HG03342 (cell line): ENCODE data around the gene TTLL1.
"Not testable (repeated sequence)": the region's sequence is repeated elsewhere in the genome, so short reads cannot be mapped to it uniquely, and the experiment has no call there.

Experiments used
- ATAC-seq: cut with Tn5 transposase; IDR thresholded peaks from one replicate; pipeline ENCODE4 v1.9.1; 2021; ENCODE audit warnings: mild to moderate bottlenecking, moderate library complexity; ENCODE audit not compliant: unreplicated experiment

Gene TTLL1

GRCh38 chr22:43078522-43078921 is 10.7 kb downstream of the TTLL1 start:
- no peak for ATAC-seq

GRCh38 chr22:43077121-43077877 is 11.9 kb downstream of the TTLL1 start:
- ATAC-seq, result no peak

- ATAC-seq, result no peak
Observed at GRCh38 chr22:43066844-43067385, 22.3 kb downstream of the TTLL1 start.

GRCh38 chr22:43066134-43066533 is 23.1 kb downstream of the TTLL1 start:
- ATAC-seq, result no peak

GRCh38 chr22:43060183-43060582 is 29.0 kb downstream of the TTLL1 start:
- no peak for ATAC-seq

GRCh38 chr22:43057641-43058040 is 31.6 kb downstream of the TTLL1 start:
- no peak for ATAC-seq

- no peak for ATAC-seq
Observed at GRCh38 chr22:43053176-43053575, 36.0 kb downstream of the TTLL1 start.

- ATAC-seq, result no peak
Observed at GRCh38 chr22:43050995-43051394, 38.2 kb downstream of the TTLL1 start.

GRCh38 chr22:43047605-43048004 is 41.6 kb downstream of the TTLL1 start:
- ATAC-seq, result no peak

GRCh38 chr22:43044290-43044712 is 44.9 kb downstream of the TTLL1 start:
- no peak for ATAC-seq

GRCh38 chr22:43042101-43042780 is 47.0 kb downstream of the TTLL1 start:
- no peak for ATAC-seq

GRCh38 chr22:43039800-43040199 is 49.4 kb downstream of the TTLL1 start:
- ATAC-seq, result no peak

- no peak for ATAC-seq
Observed at GRCh38 chr22:43038325-43038724, 50.9 kb downstream of the TTLL1 start.

- no peak for ATAC-seq
Observed at GRCh38 chr22:43036282-43036829, 52.8 kb downstream of the TTLL1 start.

- ATAC-seq, result no peak
Observed at GRCh38 chr22:43035250-43035649, 53.9 kb downstream of the TTLL1 start.

GRCh38 chr22:43031617-43032016 is 57.6 kb downstream of the TTLL1 start:
- ATAC-seq, result no peak

- no peak for ATAC-seq
Observed at GRCh38 chr22:43018615-43019014, 70.6 kb downstream of the TTLL1 start.

GRCh38 chr22:43017525-43018460 is 71.4 kb downstream of the TTLL1 start:
- ATAC-seq, result no peak

- ATAC-seq, result not testable (repeated sequence)
Observed at GRCh38 chr22:43016150-43016549, 73.0 kb downstream of the TTLL1 start.

GRCh38 chr22:43015677-43016042 is 73.5 kb downstream of the TTLL1 start:
- no peak for ATAC-seq
